Keratinocyte (primary cell): ENCODE measurements around the gene SLX4IP. TPM values are rescaled to one million over a fixed set of nuclear protein-coding genes. Genes with fewer than 3 reads are reported as not detected.

Source experiments
- DNase-seq: peaks from one replicate; pipeline ENCODE4 v3.0.0-alpha.2; 2011; ENCODE audit warnings: low read depth, missing footprints, low spot score
- FAIRE-seq: peaks from 2 replicates; lab custom pipeline; 2011; peaks lifted over from hg19 to GRCh38; lab: Jason Lieb, UNC
- H2AFZ ChIP-seq: 2 replicates; pipeline ENCODE4 v1.6.0; 2012; ENCODE audit warnings: low read length, control low read depth, inconsistent platforms; ENCODE audit not compliant: control insufficient read depth
- H3K27ac ChIP-seq: 2 replicates; pipeline ENCODE4 v1.5.1; 2011; ENCODE audit warnings: low read length; ENCODE audit not compliant: control insufficient read depth, insufficient read depth
- H3K27me3 ChIP-seq: 3 replicates; pipeline ENCODE4 v1.6.0; 2011; ENCODE audit warnings: low read length; ENCODE audit not compliant: control insufficient read depth, insufficient read depth; ENCODE audit errors: extremely low read depth
- H3K36me3 ChIP-seq, 2 experiments: 2 replicates in 1 of 2; 3 replicates in 1 of 2; pipeline ENCODE4 v1.5.1; 2011; ENCODE audit warnings: low read length in 2 of 2, mild to moderate bottlenecking in 1 of 2; ENCODE audit not compliant: control insufficient read depth in 2 of 2, insufficient read depth in 2 of 2; ENCODE audit errors: extremely low read depth in 1 of 2
- H3K4me1 ChIP-seq: 3 replicates; pipeline ENCODE4 v1.5.1; 2011; ENCODE audit warnings: low read length; ENCODE audit not compliant: control insufficient read depth, insufficient read depth; ENCODE audit errors: extremely low read depth
- H3K4me2 ChIP-seq: 3 replicates; pipeline ENCODE4 v1.6.0; 2011; ENCODE audit warnings: low read depth, low read length; ENCODE audit not compliant: control insufficient read depth, insufficient read depth; ENCODE audit errors: extremely low read depth
- H3K4me3 ChIP-seq, 3 experiments: fragments of 200-600 bp in 1 of 3; sonication (generic) in 1 of 3; 2 replicates in 2 of 3; 3 replicates in 1 of 3; pipeline ENCODE4 v1.5.1; 2011 to 2016; ENCODE audit warnings: low read length in 3 of 3, mild to moderate bottlenecking in 3 of 3, control low read depth in 2 of 3, inconsistent platforms in 1 of 3, low read depth in 1 of 3, mixed read lengths in 1 of 3, mixed run types in 1 of 3, moderate library complexity in 1 of 3; ENCODE audit not compliant: control insufficient read depth in 2 of 3, insufficient read depth in 2 of 3; ENCODE audit errors: extremely low read depth in 1 of 3
- H3K79me2 ChIP-seq: 2 replicates; pipeline ENCODE4 v1.6.0; 2012; ENCODE audit warnings: low read length; ENCODE audit not compliant: control insufficient read depth, insufficient read depth
- H3K9ac ChIP-seq: 3 replicates; pipeline ENCODE4 v1.6.0; 2011; ENCODE audit warnings: low read length; ENCODE audit not compliant: control insufficient read depth, insufficient read depth; ENCODE audit errors: extremely low read depth
- H3K9me1 ChIP-seq: 3 replicates; pipeline ENCODE4 v1.6.0; 2011; ENCODE audit warnings: low read length; ENCODE audit not compliant: control insufficient read depth, insufficient read depth; ENCODE audit errors: extremely low read depth
- H3K9me3 ChIP-seq: 2 replicates; pipeline ENCODE4 v1.5.1; 2012; ENCODE audit warnings: low read depth, low read length; ENCODE audit not compliant: control insufficient read depth
- H4K20me1 ChIP-seq: 3 replicates; pipeline ENCODE4 v1.6.0; 2011; ENCODE audit warnings: low read length; ENCODE audit not compliant: control insufficient read depth, insufficient read depth; ENCODE audit errors: extremely low read depth
- CTCF ChIP-seq, 3 experiments: IDR thresholded peaks in 1 of 3; conservative IDR thresholded peaks in 1 of 3; optimal IDR thresholded peaks in 1 of 3; 2 replicates in 2 of 3; 3 replicates in 1 of 3; pipeline versions ENCODE3 to v1.5.1; 2011; ENCODE audit warnings: low read length in 3 of 3, mild to moderate bottlenecking in 3 of 3, moderate library complexity in 2 of 3, control low read depth in 1 of 3, inconsistent platforms in 1 of 3; ENCODE audit not compliant: insufficient read depth in 2 of 3; ENCODE audit errors: extremely low read depth in 1 of 3
- EZH2 ChIP-seq: IDR thresholded peaks from one replicate; pipeline ENCODE4 v1.6.1; 2012; ENCODE audit warnings: inconsistent platforms, mild to moderate bottlenecking, low read length, moderate library complexity
- dilution Hi-C: fragments of 300-500 bp; cut with MboI; formaldehyde crosslinking; loops from one replicate; pipeline ENCODE4 v1.7.0; 2020; ENCODE audit warnings: low sequenced_read_pairs; ENCODE audit not compliant: extremely low pct_ligation_motif_present
- polyA plus RNA-seq, 5 experiments: library from polyadenylated mRNA; depleted of rRNA in 3 of 5; stranded (reverse) in 3 of 5; stranded (forward) in 1 of 5; unstranded in 1 of 5; fragments of >200 nt; gene quantifications; 1 replicate in 1 of 5; 2 replicates in 3 of 5; 3 replicates in 1 of 5; pipeline versions ENCODE4 v1.2.1 to v1.2.3, GENCODE V29; 2011 to 2012; ENCODE audit warnings: missing spikeins in 2 of 5, low read depth in 1 of 5, low replicate concordance in 1 of 5

Gene SLX4IP
- polyA plus RNA-seq, 1 donor (not counting 4 experiments of a cell fraction or from before 2014, with no cell fraction given), result 3.0 TPM

GRCh38 chr20:10579942-10580341, 144.8 kb downstream of the SLX4IP start:
- Histone ChIP-seq H3K27ac (peak overlapping the region; percentile 65), H3K4me2 (peak overlapping the region; percentile 49), H3K4me3 (no peak overlapping the region), H3K4me1 (peaks cover 52% of the 10 kb centered on the region), H3K9ac (no peak overlapping the region), H3K9me1 (no peaks in the 10 kb centered on the region), H2AFZ (no peak overlapping the region), H3K9me3 (no peaks in the 10 kb centered on the region), H3K36me3 (no peaks in the 10 kb centered on the region), H3K27me3 (no peaks in the 10 kb centered on the region), H3K79me2 (no peaks in the 10 kb centered on the region), H4K20me1 (no peaks in the 10 kb centered on the region)
- peak; percentile 86 for FAIRE-seq
- TF ChIP-seq CTCF (optimal IDR thresholded peaks at IDR 0.05 in 1 of 3, IDR thresholded peaks at IDR 0.05 in 1 of 3, conservative IDR thresholded peaks at IDR 0.05 in 1 of 3; ENCODE audit: extremely low read depth in 1 of 3, insufficient read depth in 2 of 3, low read length in 3 of 3) (no peak), EZH2 (no peak)
- dilution Hi-C loops, result no loop called here
- DNase-seq, result no peak

GRCh38 chr20:10580700-10581099, 145.6 kb downstream of the SLX4IP start:
- FAIRE-seq (no peak), DNase-seq (no peak)
- H3K79me2 ChIP-seq, result no peaks in the 10 kb centered on the region
- H3K4me3 ChIP-seq, result no peak overlapping the region
- dilution Hi-C loops, result no loop called here
- H2AFZ ChIP-seq, result no peak overlapping the region
- H3K27me3 ChIP-seq, result no peaks in the 10 kb centered on the region
- H3K9ac ChIP-seq, result peak overlapping the region; percentile 26
- H3K36me3 ChIP-seq, result no peaks in the 10 kb centered on the region
- peak overlapping the region; percentile 65 for H3K27ac ChIP-seq
- peaks cover 52% of the 10 kb centered on the region for H3K4me1 ChIP-seq
- TF ChIP-seq EZH2 (no peak), CTCF (optimal IDR thresholded peaks at IDR 0.05 in 1 of 3, IDR thresholded peaks at IDR 0.05 in 1 of 3, conservative IDR thresholded peaks at IDR 0.05 in 1 of 3; ENCODE audit: extremely low read depth in 1 of 3, insufficient read depth in 2 of 3, low read length in 3 of 3) (no peak)
- H3K4me2 ChIP-seq, result peak overlapping the region; percentile 49
- H4K20me1 ChIP-seq, result no peaks in the 10 kb centered on the region
- H3K9me3 ChIP-seq, result no peaks in the 10 kb centered on the region
- H3K9me1 ChIP-seq, result no peaks in the 10 kb centered on the region
